ENCODE results near the gene VCAM1. TPM values are rescaled to one million over a fixed set of nuclear protein-coding genes. Genes with fewer than 3 reads are reported as not detected.

The VCAM1 gene
- total and polyA plus RNA-seq, 2 donors (not counting 3 experiments of a cell fraction or from before 2014, with no cell fraction given), result 1.8 to 2.3 TPM

GRCh38 chr1:100774370-100774769 lies 54.8 kb downstream of the VCAM1 start:
- ChIA-PET CTCF (no interaction called here), POLR2A (no interaction called here)
- intact Hi-C loops (cut with micrococcal nuclease), result loop anchor here (5.0 kb wide), 1 partner anchor 37 kb away; no protein-coding TSS in a partner anchor
- no TSS peak for BruUV-seq (replicated peaks)
- Histone ChIP-seq H2AFZ (ENCODE audit: low read depth, low read length) (no peak overlapping the region), H3K9me3 (replicated peaks; ENCODE audit: control insufficient read depth, insufficient read depth, low read length) (no peaks in the 10 kb centered on the region), H3K4me2 (ENCODE audit: insufficient read depth, low read length) (no peak overlapping the region), H3K79me2 (ENCODE audit: control insufficient read depth, insufficient read depth, low read length) (no peaks in the 10 kb centered on the region), H3K27me3 (ENCODE audit: control insufficient read depth in 2 of 2, insufficient read depth in 2 of 2, low read length in 2 of 2) (no peaks in the 10 kb centered on the region), H3K27ac (ENCODE audit: insufficient read depth, low read depth, low read length) (no peak overlapping the region), H3K4me3 (replicated peaks in 1 of 3; ENCODE audit: insufficient read depth in 1 of 3, low read depth in 1 of 3, low read length in 3 of 3) (no peak overlapping the region), H4K20me1 (replicated peaks; ENCODE audit: control insufficient read depth, extremely low read depth, insufficient read depth, low read length) (no peaks in the 10 kb centered on the region), H3K9me1 (replicated peaks; ENCODE audit: control insufficient read depth, extremely low read depth, insufficient read depth, low read length) (no peaks in the 10 kb centered on the region), H3K4me1 (ENCODE audit: control insufficient read depth, extremely low read depth, insufficient read depth, low read length) (peaks cover 17% of the 10 kb centered on the region), H3K9ac (replicated peaks; ENCODE audit: extremely low read depth, insufficient read depth, low read length) (no peak overlapping the region), H3K36me3 (ENCODE audit: control insufficient read depth in 2 of 2, extremely low read depth in 1 of 2, insufficient read depth in 2 of 2, low read length in 2 of 2) (no peaks in the 10 kb centered on the region)
- TF ChIP-seq MAX (IDR thresholded peaks at IDR 0.05; ENCODE audit: insufficient read depth, insufficient read length), result no peak
- no peak for TF ChIP-seq EZH2 (IDR thresholded peaks at IDR 0.05; ENCODE audit: borderline replicate concordance, low read depth, low read length, severe bottlenecking)
- TF ChIP-seq JUN (IDR thresholded peaks at IDR 0.05; ENCODE audit: borderline replicate concordance, insufficient read depth, insufficient read length, low read depth), result no peak
- TF ChIP-seq FOS (IDR thresholded peaks at IDR 0.05; ENCODE audit: borderline replicate concordance, insufficient read depth, low read length), result no peak
- TF ChIP-seq MYC (IDR thresholded peaks at IDR 0.05; ENCODE audit: low read depth, low read length), result no peak
- TF ChIP-seq POLR2A (IDR thresholded peaks at IDR 0.05; ENCODE audit: low read depth, low read length), result no peak
- TF ChIP-seq GATA2 (IDR thresholded peaks at IDR 0.05; ENCODE audit: insufficient read depth, insufficient read length, low read depth, low read length), result no peak
- no peak for TF ChIP-seq POLR2AphosphoS5 (IDR thresholded peaks at IDR 0.05; ENCODE audit: insufficient read depth, low read depth, low read length)
- TF ChIP-seq CTCF (IDR thresholded peaks at IDR 0.05; ENCODE audit: extremely low read depth in 1 of 2, insufficient read depth in 1 of 2, low read depth in 1 of 2, low read length in 2 of 2), result no peak
- dilution Hi-C loops (cut with MboI; ENCODE audit: extremely low pct_ligation_motif_present, low sequenced_read_pairs), result no loop called here
- FAIRE-seq (no peak), DNase-seq (ENCODE audit: low read depth, low spot score) (no peak)
